Renal pelvis (tissue), 4 donors: ENCODE data around the gene ZNF222. TPM values are rescaled to one million over a fixed set of nuclear protein-coding genes. Genes with fewer than 3 reads are reported as not detected.
A peak's percentile ranks its signal among the peaks of the same experiment; 100 is the strongest.

Experiments
- DNase-seq: peaks from one replicate; pipeline ENCODE4 v3.0.0-alpha.2; 2013
- polyA plus RNA-seq, 3 donors: library from polyadenylated mRNA; unstranded; fragments of 120-200 nt; gene quantifications; one replicate each; pipeline ENCODE4 v1.2.1, GENCODE V29; 2013; ENCODE audit not compliant: insufficient read length in 3 of 3

The ZNF222 gene
- polyA plus RNA-seq, 3 donors, result 9.3 to 12.2 (median 10.3) TPM

- DNase-seq, result peak; percentile 1
These were observed 25.8 kb downstream of the ZNF222 start for GRCh38 chr19:44050740-44051649.

GRCh38 chr19:44051650-44052402 lies 26.6 kb downstream of the ZNF222 start, which contains the start of gene ZNF223:
Gene ZNF223 (plus strand): TSS chr19:44052036. CDS start chr19:44055177, 3,141 bp downstream.
- DNase-seq, result peak; percentile 98

- DNase-seq, result no peak
These were observed 30.7 kb downstream of the ZNF222 start for GRCh38 chr19:44055870-44056269.

GRCh38 chr19:44059229-44059628 lies 34.0 kb downstream of the ZNF222 start:
- no peak for DNase-seq

GRCh38 chr19:44061038-44061437 lies 35.9 kb downstream of the ZNF222 start:
- DNase-seq, result no peak

- DNase-seq, result no peak
These were observed 41.1 kb downstream of the ZNF222 start for GRCh38 chr19:44066305-44066704.

- no peak for DNase-seq
These were observed 44.2 kb downstream of the ZNF222 start for GRCh38 chr19:44069415-44069814.

GRCh38 chr19:44071824-44072542 lies 46.8 kb downstream of the ZNF222 start, which contains the start of gene ZNF284:
Gene ZNF284 (plus strand): TSS chr19:44072159. CDS start chr19:44076390, 4,231 bp downstream.
- peak; percentile 94 for DNase-seq

- no peak for DNase-seq
These were observed 47.6 kb downstream of the ZNF222 start for GRCh38 chr19:44072543-44073401.

GRCh38 chr19:44076325-44076724 lies 51.1 kb downstream of the ZNF222 start:
- DNase-seq, result no peak

Other genes starting within 250 kb of the ZNF222 start
- 1 to 10 TPM; 1.7 to 2.3 (median 1.7) TPM for gene KCNN4, start 244.4 kb upstream of the ZNF222 start, polyA plus RNA-seq
- gene LYPD5, start 222.9 kb upstream of the ZNF222 start, polyA plus RNA-seq, result under 1 TPM; 0.53 to 0.56 (median 0.55) TPM
- 10 to 100 TPM; 11.3 to 27.7 (median 22.3) TPM for gene ZNF283, start 198.1 kb upstream of the ZNF222 start, polyA plus RNA-seq
- 10 to 100 TPM; 10.2 to 19.5 (median 14.5) TPM for gene ZNF404, start 141.4 kb upstream of the ZNF222 start, polyA plus RNA-seq
- 10 to 100 TPM; 25.5 to 32.2 (median 30.1) TPM for gene ZNF45, start 90.1 kb upstream of the ZNF222 start, polyA plus RNA-seq
- 1 to 10 TPM; 6.0 to 9.0 (median 8.0) TPM for gene ZNF221, start 74.2 kb upstream of the ZNF222 start, polyA plus RNA-seq
- 10 to 100 TPM; 13.1 to 15.9 (median 14.5) TPM for gene ZNF155, start 41.2 kb upstream of the ZNF222 start, polyA plus RNA-seq
- 1 to 10 TPM; 5.4 to 7.9 (median 7.8) TPM for gene ZNF230, start 22.4 kb upstream of the ZNF222 start, polyA plus RNA-seq
- 10 to 100 TPM; 11.2 to 16.0 (median 12.6) TPM for gene ZNF223, start 26.7 kb downstream of the ZNF222 start, polyA plus RNA-seq
- gene ZNF284, start 46.8 kb downstream of the ZNF222 start, polyA plus RNA-seq, result 1 to 10 TPM; 2.7 to 6.0 (median 4.1) TPM
- gene ZNF224, start 69.0 kb downstream of the ZNF222 start, polyA plus RNA-seq, result 10 to 100 TPM; 24.3 to 50.3 (median 41.3) TPM
- 10 to 100 TPM in 1 of 3 donors, 1 to 10 TPM in 2; 9.2 to 12.2 (median 9.9) TPM for gene ZNF225, start 88.0 kb downstream of the ZNF222 start, polyA plus RNA-seq
- gene ZNF234, start 116.2 kb downstream of the ZNF222 start, polyA plus RNA-seq, result 10 to 100 TPM; 11.3 to 25.0 (median 19.5) TPM
- gene ZNF226, start 139.7 kb downstream of the ZNF222 start, polyA plus RNA-seq, result 10 to 100 TPM; 25.6 to 30.4 (median 29.0) TPM
- 10 to 100 TPM; 25.4 to 27.6 (median 26.1) TPM for gene ZNF227, start 187.2 kb downstream of the ZNF222 start, polyA plus RNA-seq
- gene ZNF233, start 234.5 kb downstream of the ZNF222 start, polyA plus RNA-seq, result 1 to 10 TPM; 5.5 to 9.3 (median 6.1) TPM